Measurements from ENCODE around the gene SYT1. TPM values are rescaled to one million over a fixed set of nuclear protein-coding genes. Genes with fewer than 3 reads are reported as not detected.
A peak's percentile ranks its signal among the peaks of the same experiment; 100 is the strongest.

SYT1 gene
- total RNA-seq, 1 donor from 2014 or later = 0.91 TPM

- no peak for DNase-seq (ENCODE audit: low spot score)
- ATAC-seq = no peak
Observed at GRCh38 chr12:79329933-79330332, 465.4 kb downstream of the SYT1 start.

- no peak for DNase-seq (ENCODE audit: low spot score)
- no peak for ATAC-seq
Observed at GRCh38 chr12:79331870-79332269, 467.3 kb downstream of the SYT1 start.

DNA sequence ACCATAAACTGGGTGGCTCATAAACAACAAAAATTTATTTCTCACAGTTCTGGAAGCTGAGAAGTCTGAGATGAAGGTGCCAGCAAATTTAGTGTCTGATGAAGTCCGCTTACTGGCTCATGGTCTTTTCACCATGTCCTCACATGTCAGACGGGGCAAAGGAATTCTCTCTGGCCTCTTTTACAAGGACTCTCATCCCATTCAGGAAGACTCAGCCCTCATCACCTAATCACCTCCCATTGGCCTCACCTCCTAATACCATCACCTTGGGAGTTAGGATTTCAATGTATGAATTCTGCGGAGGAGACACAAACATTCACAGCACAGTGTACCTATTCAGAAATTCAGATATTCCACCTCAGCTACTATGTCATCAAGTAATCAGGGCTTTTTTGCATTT is 468.6 kb downstream of the SYT1 start:
- DNase-seq (ENCODE audit: low spot score) = no peak
- ATAC-seq = no peak

DNA sequence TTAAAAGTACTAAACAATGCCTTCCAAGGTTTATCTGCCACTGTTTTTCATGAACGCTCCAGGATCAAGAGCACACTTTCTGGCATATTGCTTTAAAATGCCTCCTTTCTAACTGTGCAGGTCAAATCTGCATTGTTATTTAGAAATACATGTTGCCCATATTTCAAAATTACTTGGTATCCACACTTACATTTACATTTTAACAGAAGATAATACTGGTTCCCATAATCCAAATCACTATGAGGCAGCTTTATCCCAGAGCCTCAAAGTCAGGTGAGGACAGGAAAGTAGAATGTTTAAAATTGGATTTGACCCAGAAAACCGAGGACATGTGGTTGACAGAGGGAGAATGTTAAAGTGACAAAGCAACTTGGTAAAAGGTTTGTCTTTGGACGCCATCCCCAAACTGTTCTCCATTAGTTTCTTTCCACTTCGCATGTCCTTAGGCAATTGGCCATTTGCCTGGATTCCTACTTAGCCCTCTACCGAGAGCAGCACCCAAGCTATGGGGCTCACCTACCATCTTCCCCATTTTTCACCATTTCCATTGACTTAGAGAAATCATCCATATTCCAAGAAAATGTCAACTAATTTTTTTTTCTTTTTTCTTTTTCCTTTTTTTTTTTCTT is 473.2 kb downstream of the SYT1 start:
- no peak for ATAC-seq
- no peak for DNase-seq (ENCODE audit: low spot score)

GRCh38 chr12:79344855-79345847 is 480.6 kb downstream of the SYT1 start:
- peak; percentile 89 for ATAC-seq
- DNase-seq (ENCODE audit: low spot score) = no peak

DNA sequence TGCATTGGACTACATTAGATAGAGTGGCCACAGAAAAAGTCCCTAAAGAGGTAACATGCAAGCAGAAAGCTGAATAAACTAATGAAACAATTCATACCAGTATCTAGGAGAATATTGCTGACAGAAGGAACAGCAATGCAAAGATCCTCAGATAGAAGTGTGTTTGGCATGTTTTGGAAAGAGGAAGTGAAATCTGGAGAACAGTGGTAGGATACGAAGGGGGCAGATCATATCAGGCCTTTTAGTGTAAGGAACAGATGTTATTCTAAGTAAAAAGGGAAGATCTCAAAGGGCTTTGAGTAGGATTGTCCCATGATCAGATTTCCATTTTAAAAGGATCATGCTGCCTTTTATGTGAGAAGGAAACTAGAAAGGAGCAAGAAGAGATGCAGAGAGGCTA is 483.3 kb downstream of the SYT1 start:
- ATAC-seq (no peak), DNase-seq (ENCODE audit: low spot score) (no peak)

- DNase-seq (ENCODE audit: low spot score) (no peak), ATAC-seq (no peak)
Observed at GRCh38 chr12:79351251-79351650, 486.7 kb downstream of the SYT1 start.

DNA sequence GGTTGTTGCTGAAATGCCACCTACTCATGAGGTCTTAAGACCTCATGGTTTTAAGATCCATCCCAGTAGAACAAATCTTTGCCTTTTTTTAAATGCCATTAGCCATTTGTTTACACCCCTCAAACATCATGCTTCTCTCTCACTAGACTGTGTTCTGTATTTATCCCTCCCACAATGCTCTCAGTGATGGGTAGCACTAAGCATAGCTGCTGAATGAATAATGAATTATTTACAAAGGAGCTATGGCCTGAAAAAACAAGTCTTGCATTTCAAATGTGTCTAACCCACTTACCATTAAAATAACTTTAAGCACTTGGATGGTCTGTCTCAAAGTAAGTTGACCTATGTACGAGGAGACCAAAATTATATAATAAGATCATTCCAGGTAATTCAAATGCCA is 491.6 kb downstream of the SYT1 start:
- DNase-seq (ENCODE audit: low spot score) = no peak
- no peak for ATAC-seq

- DNase-seq (ENCODE audit: low spot score) (no peak), ATAC-seq (no peak)
Observed at GRCh38 chr12:79357048-79357447, 492.5 kb downstream of the SYT1 start.

- DNase-seq (ENCODE audit: low spot score) (no peak), ATAC-seq (no peak)
Observed at GRCh38 chr12:79358716-79359300, 494.2 kb downstream of the SYT1 start.

DNA sequence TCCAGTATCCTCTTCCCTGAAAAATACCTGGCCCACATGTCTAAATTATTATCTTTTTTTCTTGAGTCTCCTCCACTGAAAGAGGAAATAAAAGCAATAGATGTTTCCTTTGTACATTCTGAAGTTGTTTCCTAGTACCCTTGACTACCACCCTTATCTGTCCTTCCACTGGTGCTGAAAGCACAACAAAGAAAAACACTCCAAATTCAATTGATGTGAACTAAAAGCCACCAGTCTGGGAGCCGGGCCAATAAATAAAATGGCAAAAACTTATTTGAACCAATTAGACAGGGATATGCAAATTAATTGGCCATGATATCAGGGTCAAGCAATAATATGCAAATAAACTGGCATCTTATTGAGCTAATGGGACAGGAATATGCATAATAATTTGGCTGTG is 495.7 kb downstream of the SYT1 start:
- ATAC-seq = no peak
- DNase-seq (ENCODE audit: low spot score) = no peak

DNA sequence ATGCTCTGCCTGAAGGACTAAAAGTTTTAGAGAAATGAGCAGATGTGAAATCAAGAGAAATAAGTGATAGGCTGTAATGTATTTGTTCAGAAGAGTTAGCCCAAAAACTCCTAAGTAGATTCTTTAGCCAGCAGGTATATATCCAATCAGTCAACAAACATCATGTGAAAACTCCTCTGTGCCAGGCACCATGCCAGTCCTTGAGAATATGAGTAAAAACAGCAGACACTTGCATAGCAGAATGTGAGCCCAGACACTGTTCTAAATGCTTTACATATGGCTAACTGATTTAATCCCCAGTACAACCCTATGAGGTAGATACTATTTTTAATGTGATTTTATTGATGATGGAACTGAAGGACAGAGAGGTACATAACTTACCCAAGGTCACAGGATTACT is 496.4 kb downstream of the SYT1 start:
- no peak for ATAC-seq
- no peak for DNase-seq (ENCODE audit: low spot score)

GRCh38 chr12:79364197-79364596 is 499.6 kb downstream of the SYT1 start:
- ATAC-seq (no peak), DNase-seq (ENCODE audit: low spot score) (no peak)

DNA sequence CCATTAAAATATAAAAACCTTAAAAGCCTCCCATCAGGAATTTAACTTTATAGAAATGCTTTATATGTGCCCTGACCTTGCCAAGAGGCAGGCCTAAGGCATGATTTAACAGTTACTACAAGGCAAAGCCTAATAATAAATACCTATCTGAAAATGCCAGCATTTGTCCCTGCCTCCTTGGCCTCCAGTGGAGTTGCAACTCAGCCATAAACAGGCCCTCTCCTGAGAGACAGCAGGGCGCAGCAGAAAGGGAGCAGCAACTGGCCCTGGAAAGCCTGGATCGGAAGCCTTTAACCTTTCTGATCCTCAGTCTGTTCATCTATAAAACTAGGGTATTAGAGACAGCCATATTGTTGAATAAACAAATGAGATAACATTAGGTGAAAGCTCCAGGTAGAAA is 501.8 kb downstream of the SYT1 start:
- DNase-seq (ENCODE audit: low spot score) (no peak), ATAC-seq (no peak)

DNA sequence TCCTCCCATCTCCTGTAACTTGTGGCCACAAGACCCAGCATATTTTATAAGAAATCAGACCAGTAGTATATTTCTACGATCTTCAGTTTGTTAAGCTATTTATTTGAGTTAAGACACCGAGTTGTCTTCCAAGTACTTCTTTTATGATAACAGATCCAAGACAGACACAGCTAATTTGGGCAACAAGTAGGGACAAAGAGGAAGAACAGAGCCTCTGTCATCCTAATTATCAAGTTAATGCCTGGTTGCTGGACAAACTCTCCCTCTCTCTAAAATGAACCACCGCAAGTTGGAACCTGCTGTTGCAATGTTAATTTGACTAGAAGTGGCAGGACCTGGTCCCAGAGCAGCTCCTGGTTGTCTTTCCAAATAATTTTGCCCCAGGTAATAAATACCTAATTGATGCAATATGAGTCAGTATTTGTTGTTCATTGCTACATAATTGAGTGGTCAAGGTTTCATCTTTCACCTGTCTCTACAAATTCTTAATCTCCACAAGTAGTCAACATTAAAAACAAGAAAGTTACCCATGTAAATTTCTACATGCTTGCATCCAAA is 502.5 kb downstream of the SYT1 start:
- no peak for ATAC-seq
- DNase-seq (ENCODE audit: low spot score) = no peak

DNA sequence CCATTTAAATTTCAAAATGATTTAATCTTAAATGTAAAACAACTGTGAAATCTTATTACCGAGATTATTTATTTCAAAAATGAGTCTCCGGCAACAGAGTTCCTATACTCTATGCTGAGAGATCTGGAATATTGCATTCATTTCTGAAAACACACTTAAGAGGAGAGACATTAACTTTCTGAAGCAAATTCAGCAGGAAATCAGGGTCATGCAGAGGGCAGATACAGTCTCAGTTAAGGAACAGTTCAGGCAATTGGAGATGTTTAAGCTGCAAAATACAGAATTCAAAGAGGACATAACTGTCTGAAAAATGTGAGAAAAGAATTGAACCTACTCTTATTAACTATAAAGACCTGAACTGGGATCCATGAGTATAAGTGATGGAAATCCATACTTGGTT is 505.4 kb downstream of the SYT1 start:
- DNase-seq (ENCODE audit: low spot score) = no peak
- ATAC-seq = no peak

DNA sequence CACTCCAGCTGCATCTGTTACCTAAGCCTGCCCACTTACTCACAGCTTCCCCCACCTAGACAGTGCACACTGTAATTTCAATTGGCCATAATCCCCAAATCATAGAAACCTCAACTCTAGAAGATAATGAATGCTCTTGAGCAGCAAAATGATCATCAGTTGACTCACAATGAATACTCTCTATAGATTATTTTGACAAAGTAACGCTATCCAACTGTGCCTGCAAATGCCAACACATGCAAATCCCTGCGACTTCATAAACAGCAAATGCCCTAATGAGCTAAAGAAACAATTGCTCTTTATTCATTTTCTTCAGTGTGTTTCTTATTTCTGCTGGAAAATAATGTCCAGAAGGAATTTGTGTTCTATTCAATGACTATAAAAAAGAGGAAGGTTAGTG is 506.7 kb downstream of the SYT1 start:
- ATAC-seq (no peak), DNase-seq (ENCODE audit: low spot score) (no peak)

DNA sequence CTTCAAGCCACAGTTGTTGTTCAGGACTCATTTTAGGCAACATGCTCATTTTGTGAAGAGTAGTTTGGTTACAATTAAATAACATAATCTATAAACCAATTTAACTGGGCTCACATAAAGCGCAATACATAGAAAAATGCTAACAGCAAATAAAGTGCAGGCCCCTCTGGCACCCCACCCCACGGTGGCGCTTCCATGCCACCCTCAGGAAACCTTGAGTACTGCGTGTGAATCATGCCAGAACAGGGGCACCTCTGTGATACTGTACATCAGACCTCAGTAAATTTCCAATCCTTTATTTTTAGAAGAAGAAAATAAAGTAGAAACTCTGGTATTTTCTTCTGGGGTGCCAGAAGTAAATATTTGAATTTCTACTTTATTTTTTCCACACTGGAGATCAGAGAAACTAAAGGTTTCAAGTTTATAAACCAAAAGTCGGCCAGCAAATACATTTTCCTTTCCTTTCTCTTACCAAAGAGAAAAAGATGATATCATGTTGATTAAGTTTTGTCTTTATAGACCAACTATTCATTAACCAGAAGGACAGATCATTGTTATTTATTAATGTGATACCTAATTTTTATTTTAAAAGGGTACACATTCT is 509.4 kb downstream of the SYT1 start:
- no peak for ATAC-seq
- no peak for DNase-seq (ENCODE audit: low spot score)

- ATAC-seq (no peak), DNase-seq (ENCODE audit: low spot score) (no peak)
Observed at GRCh38 chr12:79374545-79374944, 510.0 kb downstream of the SYT1 start.

DNA sequence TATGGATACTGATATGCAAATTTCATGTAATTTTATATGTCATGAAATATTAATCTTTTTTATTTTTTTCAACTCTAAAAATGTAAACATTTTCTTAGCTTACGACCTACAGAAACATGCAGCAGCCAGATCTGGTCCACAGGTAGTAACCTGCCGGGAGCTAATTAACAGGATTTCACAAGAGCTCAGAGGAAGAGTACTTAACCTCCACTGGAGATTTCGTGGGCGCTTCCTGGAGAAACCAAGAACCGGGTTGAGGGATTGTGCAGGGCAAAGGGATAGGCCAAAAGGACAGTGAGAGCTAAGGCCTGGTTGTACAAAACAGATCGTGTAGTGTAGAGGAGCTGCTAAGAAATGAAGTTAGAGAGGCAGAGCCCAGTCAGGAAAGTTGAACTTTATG is 510.5 kb downstream of the SYT1 start:
- no peak for ATAC-seq

GRCh38 chr12:79378496-79378895 is 513.9 kb downstream of the SYT1 start:
- DNase-seq (ENCODE audit: low spot score) (no peak), ATAC-seq (no peak)

More for the DNA sequence above, 510.5 kb downstream of the SYT1 start:
- no peak for DNase-seq (ENCODE audit: low spot score)
